ENCODE results near the gene GALK2. TPM values are rescaled to one million over a fixed set of nuclear protein-coding genes. Genes with fewer than 3 reads are reported as not detected.

GALK2 gene
- polyA plus RNA-seq, 1 donor (not counting 4 experiments of a cell fraction or from before 2014, with no cell fraction given): 29.7 TPM

DNA sequence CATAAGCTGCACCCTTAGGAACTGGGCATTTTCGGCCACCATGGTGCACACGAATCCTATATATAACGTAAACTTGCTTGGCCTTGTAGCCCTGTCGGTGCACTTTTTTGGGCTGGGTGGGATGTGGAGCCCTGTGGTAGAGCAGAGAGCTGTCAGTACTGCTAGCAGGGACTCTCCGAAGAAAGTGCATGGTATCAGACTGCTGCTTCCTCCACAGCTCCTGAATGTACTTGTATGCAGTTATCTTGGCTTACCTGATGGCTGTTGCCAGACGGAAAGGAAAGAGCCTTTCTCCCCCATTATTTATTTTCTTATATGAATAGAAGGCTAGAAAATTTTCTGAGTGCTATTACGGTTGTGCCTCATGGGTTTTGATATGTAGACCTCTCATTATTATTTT, 8.4 kb downstream of the GALK2 start:
- no peak overlapping the region for H3K9ac ChIP-seq (ENCODE audit: control insufficient read depth, extremely low read depth, insufficient read depth, low read length)
- no peak for TF ChIP-seq EZH2 (IDR thresholded peaks at IDR 0.05; ENCODE audit: low read length)
- TF ChIP-seq, protein P1, sequence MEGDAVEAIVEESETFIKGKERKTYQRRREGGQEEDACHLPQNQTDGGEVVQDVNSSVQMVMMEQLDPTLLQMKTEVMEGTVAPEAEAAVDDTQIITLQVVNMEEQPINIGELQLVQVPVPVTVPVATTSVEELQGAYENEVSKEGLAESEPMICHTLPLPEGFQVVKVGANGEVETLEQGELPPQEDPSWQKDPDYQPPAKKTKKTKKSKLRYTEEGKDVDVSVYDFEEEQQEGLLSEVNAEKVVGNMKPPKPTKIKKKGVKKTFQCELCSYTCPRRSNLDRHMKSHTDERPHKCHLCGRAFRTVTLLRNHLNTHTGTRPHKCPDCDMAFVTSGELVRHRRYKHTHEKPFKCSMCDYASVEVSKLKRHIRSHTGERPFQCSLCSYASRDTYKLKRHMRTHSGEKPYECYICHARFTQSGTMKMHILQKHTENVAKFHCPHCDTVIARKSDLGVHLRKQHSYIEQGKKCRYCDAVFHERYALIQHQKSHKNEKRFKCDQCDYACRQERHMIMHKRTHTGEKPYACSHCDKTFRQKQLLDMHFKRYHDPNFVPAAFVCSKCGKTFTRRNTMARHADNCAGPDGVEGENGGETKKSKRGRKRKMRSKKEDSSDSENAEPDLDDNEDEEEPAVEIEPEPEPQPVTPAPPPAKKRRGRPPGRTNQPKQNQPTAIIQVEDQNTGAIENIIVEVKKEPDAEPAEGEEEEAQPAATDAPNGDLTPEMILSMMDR (optimal IDR thresholded peaks at IDR 0.05 in 1 of 3, IDR thresholded peaks at IDR 0.05 in 1 of 3, conservative IDR thresholded peaks at IDR 0.05 in 1 of 3; ENCODE audit: extremely low read depth in 1 of 3, insufficient read depth in 2 of 3, low read length in 3 of 3): no peak
- H3K4me3 ChIP-seq (ENCODE audit: control insufficient read depth in 2 of 3, extremely low read depth in 1 of 3, insufficient read depth in 2 of 3, low read depth in 1 of 3, low read length in 3 of 3): no peak overlapping the region
- no peaks in the 10 kb centered on the region for H3K9me1 ChIP-seq (ENCODE audit: control insufficient read depth, extremely low read depth, insufficient read depth, low read length)
- no peak overlapping the region for H2AFZ ChIP-seq (ENCODE audit: control insufficient read depth, low read length)
- FAIRE-seq (no peak), DNase-seq (ENCODE audit: low read depth, low spot score) (no peak)
- H3K79me2 ChIP-seq (ENCODE audit: control insufficient read depth, insufficient read depth, low read length): peaks cover 20% of the 10 kb centered on the region
- H3K27ac ChIP-seq (ENCODE audit: control insufficient read depth, insufficient read depth, low read length): no peak overlapping the region
- H4K20me1 ChIP-seq (ENCODE audit: control insufficient read depth, extremely low read depth, insufficient read depth, low read length): no peaks in the 10 kb centered on the region
- no peaks in the 10 kb centered on the region for H3K4me1 ChIP-seq (ENCODE audit: control insufficient read depth, extremely low read depth, insufficient read depth, low read length)
- H3K27me3 ChIP-seq (ENCODE audit: control insufficient read depth, extremely low read depth, insufficient read depth, low read length): no peaks in the 10 kb centered on the region
- H3K4me2 ChIP-seq (ENCODE audit: control insufficient read depth, extremely low read depth, insufficient read depth, low read depth, low read length): no peak overlapping the region
- H3K36me3 ChIP-seq (ENCODE audit: control insufficient read depth in 2 of 2, extremely low read depth in 1 of 2, insufficient read depth in 2 of 2, low read length in 2 of 2): no peaks in the 10 kb centered on the region
- H3K9me3 ChIP-seq (ENCODE audit: control insufficient read depth, low read depth, low read length): no peaks in the 10 kb centered on the region
- dilution Hi-C loops (cut with MboI; ENCODE audit: extremely low pct_ligation_motif_present, low sequenced_read_pairs): no loop called here

DNA sequence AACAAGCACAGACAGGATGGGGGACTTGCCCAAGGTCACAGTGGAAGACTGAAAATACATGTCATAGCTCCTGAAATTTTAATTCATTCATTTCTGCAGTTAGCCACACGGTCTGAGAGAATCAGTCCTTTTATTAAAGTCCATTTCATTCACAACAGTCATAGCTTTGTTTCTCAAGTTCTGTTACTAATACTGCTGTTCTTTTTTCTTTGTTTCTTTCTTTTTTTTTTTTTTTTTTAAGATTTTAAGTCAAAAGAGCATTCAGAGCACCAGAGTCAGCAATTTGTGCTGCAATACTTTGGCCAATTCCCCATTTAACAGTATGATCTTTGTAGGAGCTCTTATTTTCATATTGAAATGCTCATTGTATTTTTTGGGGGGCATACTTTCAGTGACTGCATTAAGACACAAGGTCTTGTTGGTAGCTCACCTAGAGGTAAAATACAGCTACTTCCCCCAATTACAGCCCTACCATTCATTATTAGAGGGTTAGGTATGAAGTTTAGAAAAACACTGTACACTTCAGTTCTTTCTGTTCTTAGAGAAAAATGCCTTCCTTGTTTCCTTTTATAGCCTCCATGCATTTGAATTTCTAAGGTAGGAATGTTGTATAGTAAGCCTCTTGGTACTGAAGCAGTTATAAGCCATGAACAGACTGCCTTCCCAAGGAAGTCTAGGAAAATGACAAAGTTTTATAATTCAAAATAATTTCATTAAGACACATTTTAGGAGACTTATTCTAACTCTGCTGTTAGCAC, 9.6 kb downstream of the GALK2 start:
- Histone ChIP-seq H3K9me3 (ENCODE audit: control insufficient read depth, low read depth, low read length) (no peaks in the 10 kb centered on the region), H3K79me2 (ENCODE audit: control insufficient read depth, insufficient read depth, low read length) (peaks cover 15% of the 10 kb centered on the region), H3K4me2 (ENCODE audit: control insufficient read depth, extremely low read depth, insufficient read depth, low read depth, low read length) (no peak overlapping the region), H3K4me3 (ENCODE audit: control insufficient read depth in 2 of 3, extremely low read depth in 1 of 3, insufficient read depth in 2 of 3, low read depth in 1 of 3, low read length in 3 of 3) (no peak overlapping the region), H3K36me3 (ENCODE audit: control insufficient read depth in 2 of 2, extremely low read depth in 1 of 2, insufficient read depth in 2 of 2, low read length in 2 of 2) (no peaks in the 10 kb centered on the region), H2AFZ (ENCODE audit: control insufficient read depth, low read length) (no peak overlapping the region), H4K20me1 (ENCODE audit: control insufficient read depth, extremely low read depth, insufficient read depth, low read length) (no peaks in the 10 kb centered on the region), H3K4me1 (ENCODE audit: control insufficient read depth, extremely low read depth, insufficient read depth, low read length) (no peaks in the 10 kb centered on the region), H3K27ac (ENCODE audit: control insufficient read depth, insufficient read depth, low read length) (no peak overlapping the region), H3K27me3 (ENCODE audit: control insufficient read depth, extremely low read depth, insufficient read depth, low read length) (no peaks in the 10 kb centered on the region), H3K9ac (ENCODE audit: control insufficient read depth, extremely low read depth, insufficient read depth, low read length) (no peak overlapping the region), H3K9me1 (ENCODE audit: control insufficient read depth, extremely low read depth, insufficient read depth, low read length) (no peaks in the 10 kb centered on the region)
- FAIRE-seq (no peak), DNase-seq (ENCODE audit: low read depth, low spot score) (no peak)
- TF ChIP-seq, protein P1 (optimal IDR thresholded peaks at IDR 0.05 in 1 of 3, IDR thresholded peaks at IDR 0.05 in 1 of 3, conservative IDR thresholded peaks at IDR 0.05 in 1 of 3; ENCODE audit: extremely low read depth in 1 of 3, insufficient read depth in 2 of 3, low read length in 3 of 3): no peak
- TF ChIP-seq EZH2 (IDR thresholded peaks at IDR 0.05; ENCODE audit: low read length): no peak
- dilution Hi-C loops (cut with MboI; ENCODE audit: extremely low pct_ligation_motif_present, low sequenced_read_pairs): no loop called here

All from keratinocyte (primary cell).